Mammary epithelial cell (primary cell): Measurements from ENCODE around the gene CLDN24.

Source experiments
- EZH2 ChIP-seq: IDR thresholded peaks from 2 replicates; pipeline ENCODE4 v1.6.1; 2012; ENCODE audit warnings: low read length, inconsistent platforms, borderline replicate concordance
- TF ChIP-seq, protein P1 (sequence below), 2 donors: IDR thresholded peaks in 1 of 2; conservative IDR thresholded peaks in 1 of 2; 2 replicates each; pipeline ENCODE4 v1.5.1; 2011 to 2012; ENCODE audit warnings: inconsistent platforms in 2 of 2, low read length in 2 of 2, mild to moderate bottlenecking in 2 of 2, control low read depth in 1 of 2, low read depth in 1 of 2; ENCODE audit not compliant: insufficient read depth in 1 of 2; ENCODE audit errors: extremely low read depth in 1 of 2

DNA sequence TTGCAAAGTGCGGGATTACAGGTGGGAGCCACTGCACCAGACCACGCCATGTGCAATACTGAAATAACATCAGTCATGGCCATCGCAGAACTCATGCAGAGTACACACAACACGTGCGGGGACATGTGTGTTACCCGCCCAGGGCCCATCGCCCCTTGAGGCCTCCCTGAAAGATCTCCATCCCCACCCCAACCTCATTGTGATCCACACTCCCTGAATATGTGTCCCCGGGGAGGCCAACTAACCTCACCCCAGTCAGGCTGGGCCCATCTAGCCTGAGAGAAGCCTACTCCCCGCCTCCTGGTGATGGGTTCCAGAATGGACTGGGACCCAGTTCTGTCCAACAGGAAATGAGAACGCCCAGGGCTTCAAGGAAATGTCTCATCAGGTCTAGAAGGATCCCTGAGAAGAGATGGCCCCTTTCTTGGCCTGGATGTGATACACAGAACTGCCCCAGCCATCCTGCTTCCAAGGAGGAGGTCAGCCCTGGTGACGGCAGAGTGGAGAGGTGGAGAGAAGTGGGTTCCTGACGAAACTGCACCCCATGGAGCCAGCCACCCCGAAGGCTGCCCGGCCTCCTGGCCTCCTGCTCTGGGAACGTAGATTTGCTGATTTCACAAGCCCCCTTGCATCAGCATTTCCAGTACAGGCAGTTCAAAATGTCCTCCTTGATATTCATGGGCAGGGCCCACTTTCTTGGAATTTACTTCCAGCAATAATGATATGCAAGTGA is 22.5 kb upstream of the CLDN24 start:
- TF ChIP-seq EZH2 = no peak
- TF ChIP-seq, protein P1, sequence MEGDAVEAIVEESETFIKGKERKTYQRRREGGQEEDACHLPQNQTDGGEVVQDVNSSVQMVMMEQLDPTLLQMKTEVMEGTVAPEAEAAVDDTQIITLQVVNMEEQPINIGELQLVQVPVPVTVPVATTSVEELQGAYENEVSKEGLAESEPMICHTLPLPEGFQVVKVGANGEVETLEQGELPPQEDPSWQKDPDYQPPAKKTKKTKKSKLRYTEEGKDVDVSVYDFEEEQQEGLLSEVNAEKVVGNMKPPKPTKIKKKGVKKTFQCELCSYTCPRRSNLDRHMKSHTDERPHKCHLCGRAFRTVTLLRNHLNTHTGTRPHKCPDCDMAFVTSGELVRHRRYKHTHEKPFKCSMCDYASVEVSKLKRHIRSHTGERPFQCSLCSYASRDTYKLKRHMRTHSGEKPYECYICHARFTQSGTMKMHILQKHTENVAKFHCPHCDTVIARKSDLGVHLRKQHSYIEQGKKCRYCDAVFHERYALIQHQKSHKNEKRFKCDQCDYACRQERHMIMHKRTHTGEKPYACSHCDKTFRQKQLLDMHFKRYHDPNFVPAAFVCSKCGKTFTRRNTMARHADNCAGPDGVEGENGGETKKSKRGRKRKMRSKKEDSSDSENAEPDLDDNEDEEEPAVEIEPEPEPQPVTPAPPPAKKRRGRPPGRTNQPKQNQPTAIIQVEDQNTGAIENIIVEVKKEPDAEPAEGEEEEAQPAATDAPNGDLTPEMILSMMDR (conservative IDR thresholded peaks at IDR 0.05 in 1 of 2, IDR thresholded peaks at IDR 0.05 in 1 of 2; ENCODE audit: extremely low read depth in 1 of 2, insufficient read depth in 1 of 2, low read depth in 1 of 2, low read length in 2 of 2) = no peak
